ENCODE measurements around the gene EIF4ENIF1.
"Not testable (repeated sequence)": the region's sequence is repeated elsewhere in the genome, so short reads cannot be mapped to it uniquely, and the experiment has no call there.

The EIF4ENIF1 gene

DNA sequence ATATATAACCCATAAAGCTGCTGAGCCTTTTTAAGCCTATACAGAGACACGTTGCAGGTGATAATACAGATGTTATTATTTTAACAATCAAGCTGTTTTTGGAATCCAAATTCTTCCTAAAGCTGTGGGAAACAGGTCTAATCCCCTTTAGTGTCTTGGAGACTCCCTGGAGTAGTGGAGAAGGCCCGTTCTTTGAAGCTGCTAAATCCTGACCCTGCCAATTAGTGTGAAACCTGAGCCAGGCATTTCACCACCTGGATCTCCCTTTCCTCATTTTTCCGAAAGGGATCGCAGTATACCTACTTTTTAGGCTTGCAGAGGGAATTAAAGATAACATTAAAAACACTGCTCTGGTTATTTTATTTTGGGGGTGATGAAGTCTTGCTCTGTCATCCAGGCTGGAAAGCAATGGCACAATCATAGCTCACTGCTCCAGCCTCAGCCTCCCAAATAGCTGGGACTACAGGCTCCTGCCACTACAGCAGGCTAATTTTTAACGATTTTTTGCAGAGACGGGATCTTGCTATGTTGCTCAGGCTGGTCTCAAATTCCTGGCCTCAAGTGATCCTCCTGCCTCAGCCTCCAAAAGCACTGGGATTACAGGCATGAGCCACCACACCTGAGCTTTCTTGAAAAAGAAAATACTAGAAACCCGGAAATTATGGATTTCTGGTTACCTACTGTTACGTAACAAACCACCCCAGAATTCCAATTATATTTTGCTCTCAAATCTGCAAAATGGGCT, 1.7 kb upstream of the EIF4ENIF1 start:
- DNase-seq, result no peak

- no peak for DNase-seq
Observed at GRCh38 chr22:31490496-31490925, 869 bp upstream of the EIF4ENIF1 start.

- no peak for DNase-seq
Observed at GRCh38 chr22:31488988-31489617, 539 bp downstream of the EIF4ENIF1 start.

- DNase-seq, result no peak
Observed at GRCh38 chr22:31488346-31488883, 1.2 kb downstream of the EIF4ENIF1 start.

GRCh38 chr22:31486951-31487350, 2.7 kb downstream of the EIF4ENIF1 start:
- no peak for DNase-seq

GRCh38 chr22:31486369-31486768, 3.3 kb downstream of the EIF4ENIF1 start:
- DNase-seq, result not testable (repeated sequence)

DNA sequence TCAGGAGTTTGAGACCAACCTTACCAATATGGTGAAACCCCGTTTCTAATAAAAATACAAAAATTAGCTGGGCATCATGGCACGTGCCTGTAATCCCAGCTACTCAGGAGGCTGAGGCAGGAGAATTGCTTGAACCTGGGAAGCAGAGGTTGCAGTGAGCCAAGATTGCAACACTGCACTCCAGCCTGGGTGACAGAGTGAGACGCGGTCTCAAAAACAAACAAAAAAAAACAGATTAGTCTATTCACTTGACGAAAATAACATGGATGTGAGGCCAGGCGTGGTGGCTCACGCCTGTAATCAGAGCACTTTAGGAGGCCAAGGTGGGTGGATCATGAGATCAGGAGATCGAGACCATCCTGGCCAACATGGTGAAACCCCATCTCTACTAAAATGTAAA, 7.2 kb downstream of the EIF4ENIF1 start:
- not testable (repeated sequence) for DNase-seq

GRCh38 chr22:31481129-31481528, 8.5 kb downstream of the EIF4ENIF1 start:
- no peak for DNase-seq

- DNase-seq, result no peak
Observed at GRCh38 chr22:31477329-31477728, 12.3 kb downstream of the EIF4ENIF1 start.

GRCh38 chr22:31475800-31476199, 13.8 kb downstream of the EIF4ENIF1 start:
- no peak for DNase-seq

DNA sequence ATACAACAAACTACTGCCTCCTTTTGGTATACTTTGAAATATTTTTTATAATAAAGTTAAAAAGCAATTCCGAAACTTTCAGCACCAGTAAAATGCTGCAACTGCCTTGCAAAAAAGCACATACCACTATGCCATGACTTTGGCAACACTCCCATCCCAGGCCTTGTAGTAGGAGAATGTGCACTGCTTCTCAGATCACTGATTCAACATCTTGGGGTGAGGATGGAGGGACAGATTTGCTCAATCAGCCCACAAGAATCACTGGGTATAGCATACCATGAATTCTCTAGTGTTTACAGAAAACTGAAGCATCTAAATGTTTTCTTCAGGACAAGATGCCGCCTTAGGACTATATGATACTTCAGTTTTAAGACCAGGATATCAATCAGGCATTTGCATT, 14.9 kb downstream of the EIF4ENIF1 start:
- no peak for DNase-seq

DNA sequence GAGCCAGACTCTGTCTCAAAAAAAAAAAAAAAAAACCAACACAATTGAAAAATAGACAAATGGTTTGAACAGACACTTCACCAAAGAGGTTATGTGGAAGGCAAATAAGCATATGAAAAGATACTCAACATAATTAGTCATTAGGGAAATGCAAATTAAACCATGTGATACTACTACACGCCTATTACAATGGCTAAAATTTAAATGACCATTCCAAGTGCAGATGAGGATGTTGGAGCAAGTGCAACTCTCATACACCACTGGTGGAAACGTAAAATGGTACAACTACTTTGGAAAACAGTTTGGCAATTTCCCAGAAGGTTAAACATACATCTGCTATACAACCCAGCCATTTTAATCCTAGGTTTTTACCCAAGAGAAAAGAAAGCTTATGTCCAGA, 24.3 kb downstream of the EIF4ENIF1 start:
- no peak for DNase-seq

DNA sequence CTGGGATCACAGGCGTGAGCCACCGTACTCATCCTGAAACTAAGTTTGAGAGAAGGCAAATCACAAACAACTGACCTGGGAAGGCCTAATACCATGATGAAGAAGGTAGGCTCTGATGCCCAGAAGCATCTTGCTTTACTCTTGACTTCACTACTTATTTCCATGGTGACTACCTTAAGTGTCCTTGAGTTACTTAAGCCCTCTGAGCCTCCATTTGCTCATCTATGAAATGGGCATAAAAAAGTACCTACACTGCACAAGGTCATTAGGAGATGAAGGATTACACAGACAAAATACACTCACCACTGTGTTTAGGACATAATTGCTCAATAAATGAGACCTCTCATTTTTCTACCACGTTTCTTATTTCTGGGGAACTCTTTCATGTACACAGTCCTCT, 27.9 kb downstream of the EIF4ENIF1 start:
- DNase-seq, result no peak

DNA sequence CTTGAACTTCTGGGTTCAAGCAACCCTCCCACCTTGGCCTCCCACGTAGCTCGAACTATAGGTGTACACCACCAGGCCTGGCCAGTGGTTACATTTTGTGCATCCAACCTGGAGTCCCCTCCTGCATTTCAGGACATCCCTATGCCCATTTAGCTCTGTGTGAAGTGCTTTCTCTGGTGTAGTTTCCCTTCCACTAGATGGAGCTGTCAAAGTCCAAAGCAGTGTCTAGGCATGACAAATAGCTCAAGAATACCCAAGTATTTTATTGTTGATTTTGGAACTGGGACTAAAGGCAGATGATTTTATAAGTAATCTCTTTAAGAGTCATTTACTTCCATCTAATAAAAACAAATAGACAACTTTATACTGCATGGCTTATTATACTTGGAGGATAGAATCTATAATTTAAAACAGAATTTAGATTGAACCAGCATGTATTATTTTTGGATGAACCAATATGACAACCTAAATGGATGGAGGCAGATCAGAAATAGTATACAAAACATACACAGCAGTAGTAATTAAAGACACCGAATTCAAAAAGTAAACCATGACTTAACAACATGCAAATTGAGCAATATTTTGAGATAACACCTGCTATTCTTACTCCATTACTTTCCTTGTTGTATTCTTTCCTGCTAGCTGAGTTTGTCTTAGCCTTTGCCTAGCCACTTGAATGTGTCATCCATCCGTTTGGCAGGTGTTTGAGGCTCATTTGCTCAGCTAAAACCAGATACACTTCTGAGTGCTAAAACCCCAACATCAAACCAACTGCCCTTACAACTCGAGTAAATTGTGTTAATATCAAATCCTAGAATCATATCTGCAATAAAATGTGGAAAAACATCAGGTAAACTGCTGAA, 37.7 kb downstream of the EIF4ENIF1 start:
- DNase-seq, result no peak

DNA sequence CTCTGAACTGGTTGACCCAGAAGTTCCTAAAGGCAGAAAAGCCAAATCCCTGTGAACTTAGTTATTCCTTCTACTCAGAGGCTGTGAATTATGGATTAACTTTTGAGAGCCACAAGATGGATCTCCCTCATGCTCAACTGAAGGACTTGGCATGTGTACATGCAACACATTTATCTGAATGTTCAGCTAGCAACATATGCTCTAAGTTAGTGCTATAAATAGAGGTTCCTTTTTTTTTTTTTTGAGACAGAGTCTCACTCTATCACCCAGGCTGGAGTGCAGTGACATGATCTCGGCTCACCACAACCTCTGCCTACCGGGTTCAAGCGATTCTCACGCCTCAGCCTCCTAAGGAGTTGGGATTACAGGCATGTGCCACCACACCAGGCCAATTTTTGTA, 40.1 kb downstream of the EIF4ENIF1 start:
- DNase-seq, result no peak

GRCh38 chr22:31448382-31448781, 41.3 kb downstream of the EIF4ENIF1 start:
- no peak for DNase-seq

DNA sequence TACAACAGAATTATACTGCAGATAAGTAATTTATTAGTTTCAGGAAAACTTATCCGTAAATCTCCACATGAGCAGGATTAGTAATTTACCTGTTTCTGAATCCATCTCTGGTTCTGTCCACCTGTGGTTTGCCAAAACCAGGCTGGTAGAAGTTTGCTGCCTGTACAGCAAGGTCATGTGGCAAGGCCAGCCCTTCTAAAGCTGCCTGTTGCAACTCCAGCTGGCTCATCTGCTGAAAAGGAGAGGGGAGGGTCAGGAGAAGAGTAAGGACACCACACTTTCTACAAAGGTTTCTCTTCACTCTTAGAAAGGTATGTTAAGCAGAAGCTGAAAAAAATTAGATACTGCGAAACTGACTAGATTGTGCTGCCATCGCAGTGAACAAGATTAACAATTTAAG, 42.3 kb downstream of the EIF4ENIF1 start:
- DNase-seq, result no peak

DNA sequence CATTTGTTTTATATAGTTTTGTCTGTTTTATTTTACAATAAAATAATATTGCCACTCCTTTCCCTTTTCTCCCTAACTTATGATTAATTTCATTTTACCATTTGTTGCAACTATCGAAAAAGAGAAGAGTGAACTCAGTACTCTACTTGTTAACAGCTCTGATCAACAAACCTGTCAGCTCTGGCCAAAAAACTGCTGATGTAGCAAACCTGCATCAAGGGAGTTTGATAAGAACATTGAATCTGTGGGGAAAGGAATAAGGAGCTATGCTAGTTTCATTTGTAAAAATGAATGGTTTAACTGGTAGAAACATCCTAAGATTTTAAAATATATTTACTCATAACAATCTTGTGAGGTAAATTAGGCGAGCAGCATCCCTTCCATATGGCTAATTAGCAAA, 42.9 kb downstream of the EIF4ENIF1 start:
- DNase-seq, result no peak

DNA sequence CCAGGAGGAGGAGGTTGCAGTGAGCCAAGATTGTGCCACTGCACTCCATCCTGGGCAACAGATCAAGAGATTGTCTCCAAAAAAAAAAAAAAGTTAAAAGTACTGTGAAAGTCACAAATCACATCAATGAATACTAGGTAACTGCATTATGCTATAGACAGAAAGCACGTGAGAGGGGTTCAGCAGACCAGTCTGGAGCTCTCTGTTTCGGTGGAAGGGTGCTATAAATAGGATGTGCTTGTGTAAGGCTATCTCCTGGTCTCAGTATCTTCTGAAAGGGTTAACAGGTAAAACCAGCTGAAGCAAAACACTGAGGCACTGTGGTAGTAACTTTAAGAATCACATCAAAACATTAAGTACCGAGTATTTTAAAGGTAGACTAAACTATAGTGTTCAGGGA, 43.4 kb downstream of the EIF4ENIF1 start:
- no peak for DNase-seq

DNA sequence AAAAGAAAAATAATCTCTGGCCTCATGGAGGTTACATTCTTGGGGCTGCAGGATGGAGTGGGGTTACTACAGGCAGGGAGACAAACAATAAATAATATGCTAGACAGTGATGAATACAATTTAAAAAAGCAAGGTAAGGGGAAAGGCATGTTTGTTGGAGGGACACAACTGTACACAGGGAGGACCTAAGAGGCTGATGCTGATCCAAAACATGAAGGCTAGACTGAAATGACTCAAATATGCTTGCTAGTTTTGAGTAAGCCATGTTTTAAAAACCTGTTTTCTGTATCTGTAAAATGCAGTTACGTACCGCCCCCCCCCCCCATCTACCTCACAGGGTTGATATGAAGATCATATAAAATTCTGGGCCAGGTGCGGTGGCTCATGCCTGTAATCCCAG, 44.0 kb downstream of the EIF4ENIF1 start:
- DNase-seq, result no peak

- DNase-seq, result no peak
Observed at GRCh38 chr22:31443516-31443915, 46.1 kb downstream of the EIF4ENIF1 start.

GRCh38 chr22:31442768-31443489, 46.7 kb downstream of the EIF4ENIF1 start:
- DNase-seq, result no peak

DNA sequence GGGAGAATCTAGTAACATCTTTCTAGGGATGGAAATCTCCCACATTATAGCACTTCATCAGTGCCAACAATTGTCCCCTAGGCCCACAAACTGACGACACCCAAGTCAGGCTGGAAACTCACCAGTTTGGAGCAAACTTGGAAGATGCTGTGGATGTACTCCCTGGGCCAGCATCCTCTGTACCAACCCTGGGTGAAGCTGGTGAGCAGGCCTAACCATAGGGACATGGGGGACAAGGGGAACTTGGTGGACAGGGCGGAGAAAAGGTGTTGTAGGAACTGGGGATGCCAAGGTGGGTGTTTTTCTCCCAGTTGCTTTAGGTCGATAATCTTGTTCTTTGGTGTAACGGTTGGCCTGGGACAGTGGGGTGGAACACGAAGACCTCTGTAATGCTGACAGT, 48.0 kb downstream of the EIF4ENIF1 start:
- no peak for DNase-seq
